Esophagus muscularis mucosa (tissue), 4 donors: Measurements from ENCODE around the gene PADI4. TPM values are rescaled to one million over a fixed set of nuclear protein-coding genes. Genes with fewer than 3 reads are reported as not detected.
"Not testable (repeated sequence)": the region's sequence is repeated elsewhere in the genome, so short reads cannot be mapped to it uniquely, and the experiment has no call there.

Source experiments
- DNase-seq: peaks from one replicate; pipeline ENCODE4 v3.0.0-alpha.2; 2017; ENCODE audit errors: extremely low spot score
- H3K27ac ChIP-seq, 4 donors: fragments of 200-600 bp; sonication (generic); replicated peaks in 1 of 4; 1 replicate in 3 of 4; 2 replicates in 1 of 4; pipeline ENCODE4 v1.5.1; 2016 to 2019; ENCODE audit warnings: mild to moderate bottlenecking in 1 of 4
- H3K27me3 ChIP-seq, 4 donors: fragments of 200-600 bp; sonication (generic); one replicate each; pipeline versions ENCODE4 v1.5.1 to v1.6.0; 2016 to 2019
- H3K36me3 ChIP-seq, 4 donors: fragments of 200-600 bp; sonication (generic); one replicate each; pipeline ENCODE4 v1.5.1; 2016 to 2019
- H3K4me1 ChIP-seq, 4 donors: fragments of 200-600 bp; sonication (generic); one replicate each; pipeline ENCODE4 v1.5.1; 2016 to 2019
- H3K4me3 ChIP-seq, 4 donors: fragments of 200-600 bp; sonication (generic); 1 replicate in 2 of 4; 2 replicates in 2 of 4; pipeline ENCODE4 v1.5.1; 2016 to 2019; ENCODE audit warnings: mild to moderate bottlenecking in 4 of 4, moderate library complexity in 1 of 4
- H3K9me3 ChIP-seq, 4 donors: fragments of 200-600 bp; sonication (generic); 1 replicate in 3 of 4; 2 replicates in 1 of 4; pipeline ENCODE4 v1.5.1; 2016 to 2019
- EP300 ChIP-seq: sonication (generic); formaldehyde crosslinking; IDR thresholded peaks from one replicate; pipeline ENCODE4 v1.6.1; 2017; ENCODE audit warnings: antibody characterized with exemption
- POLR2A ChIP-seq: fragments of 450-650 bp; IDR thresholded peaks from one replicate; pipeline ENCODE4 v1.6.1; 2017; ENCODE audit warnings: antibody characterized with exemption, moderate library complexity, mild to moderate bottlenecking, low read depth
- POLR2AphosphoS5 ChIP-seq, 2 donors: sonication (generic); formaldehyde crosslinking; IDR thresholded peaks; one replicate each; pipeline ENCODE4 v1.6.1; 2017; ENCODE audit warnings: antibody characterized with exemption in 2 of 2
- WGBS: methylation state at CpG from one replicate; pipeline ENCODE4 v1.1.5; 2018; 5-methylcytosine and 5-hydroxymethylcytosine counted together
- intact Hi-C: fragments of 100-400 bp; cut with DNase I; formaldehyde crosslinking; loops from one replicate; pipeline ENCODE4 v1.15.1; 2023
- total RNA-seq, 4 donors: library from RNA; depleted of rRNA; stranded (reverse); fragments of >200 nt; gene quantifications; one replicate each; pipeline versions ENCODE4 v1.1.0 to v1.2.1, GENCODE V29; 2016
- TF ChIP-seq, protein P1 (sequence below), 3 experiments: fragments of 200-600 bp in 2 of 3; fragments of 450-650 bp in 1 of 3; sonication (generic) in 2 of 3; IDR thresholded peaks; one replicate each; pipeline ENCODE4 v1.5.1; 2017 to 2019; ENCODE audit warnings: antibody characterized with exemption in 3 of 3, mild to moderate bottlenecking in 2 of 3, moderate library complexity in 1 of 3

PADI4 gene
- total RNA-seq, 4 donors from 2014 or later: 5.6 TPM; not detected in 3

- H3K9me3 ChIP-seq: no peaks in the 10 kb centered on the region
- H3K4me3 ChIP-seq: no peak overlapping the region
- no peak for DNase-seq
- TF ChIP-seq POLR2A (no peak), EP300 (no peak), POLR2AphosphoS5 (IDR thresholded peaks at IDR 0.05) (no peak)
- TF ChIP-seq, protein P1, sequence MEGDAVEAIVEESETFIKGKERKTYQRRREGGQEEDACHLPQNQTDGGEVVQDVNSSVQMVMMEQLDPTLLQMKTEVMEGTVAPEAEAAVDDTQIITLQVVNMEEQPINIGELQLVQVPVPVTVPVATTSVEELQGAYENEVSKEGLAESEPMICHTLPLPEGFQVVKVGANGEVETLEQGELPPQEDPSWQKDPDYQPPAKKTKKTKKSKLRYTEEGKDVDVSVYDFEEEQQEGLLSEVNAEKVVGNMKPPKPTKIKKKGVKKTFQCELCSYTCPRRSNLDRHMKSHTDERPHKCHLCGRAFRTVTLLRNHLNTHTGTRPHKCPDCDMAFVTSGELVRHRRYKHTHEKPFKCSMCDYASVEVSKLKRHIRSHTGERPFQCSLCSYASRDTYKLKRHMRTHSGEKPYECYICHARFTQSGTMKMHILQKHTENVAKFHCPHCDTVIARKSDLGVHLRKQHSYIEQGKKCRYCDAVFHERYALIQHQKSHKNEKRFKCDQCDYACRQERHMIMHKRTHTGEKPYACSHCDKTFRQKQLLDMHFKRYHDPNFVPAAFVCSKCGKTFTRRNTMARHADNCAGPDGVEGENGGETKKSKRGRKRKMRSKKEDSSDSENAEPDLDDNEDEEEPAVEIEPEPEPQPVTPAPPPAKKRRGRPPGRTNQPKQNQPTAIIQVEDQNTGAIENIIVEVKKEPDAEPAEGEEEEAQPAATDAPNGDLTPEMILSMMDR (IDR thresholded peaks at IDR 0.05): no peak
- no peak overlapping the region for H3K27ac ChIP-seq
- 75% methylated on average over 15 of the region's 15 CpGs for WGBS
- no peaks in the 10 kb centered on the region for H3K36me3 ChIP-seq
- H3K4me1 ChIP-seq: no peaks in the 10 kb centered on the region
- peaks cover 0 to 50% (median 3%) of the 10 kb centered on the region in 4 donors for H3K27me3 ChIP-seq
- intact Hi-C loops: loop anchor here (10.0 kb wide), 1 partner anchor 214 kb away; no protein-coding TSS in a partner anchor
Measured at GRCh38 chr1:17338706-17339493, 30.9 kb downstream of the PADI4 start.

DNA sequence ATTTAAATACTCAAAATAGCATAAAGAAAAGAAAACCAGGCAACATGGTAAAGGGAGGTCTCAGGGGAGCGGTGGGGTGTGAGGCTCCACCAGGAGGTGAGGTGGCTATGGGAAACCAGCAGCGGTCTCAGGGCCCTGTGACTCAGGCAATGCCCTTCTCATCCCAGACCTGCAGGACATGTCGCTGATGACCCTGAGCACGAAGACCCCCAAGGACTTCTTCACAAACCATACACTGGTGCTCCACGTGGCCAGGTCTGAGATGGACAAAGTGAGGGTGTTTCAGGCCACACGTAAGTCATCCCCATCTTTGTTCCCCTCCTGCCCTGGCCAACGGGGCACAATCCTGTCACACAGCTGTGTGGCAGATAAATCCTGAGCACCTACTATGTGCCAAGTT is 31.5 kb downstream of the PADI4 start:
- Histone ChIP-seq H3K4me3 (no peak overlapping the region), H3K27ac (no peak overlapping the region), H3K36me3 (no peaks in the 10 kb centered on the region), H3K27me3 (peaks cover 0 to 50% (median 3%) of the 10 kb centered on the region in 4 donors), H3K9me3 (no peaks in the 10 kb centered on the region), H3K4me1 (no peaks in the 10 kb centered on the region)
- DNase-seq: no peak
- WGBS: 80% methylated on average over 7 of the region's 7 CpGs
- intact Hi-C loops: loop anchor here (10.0 kb wide), 1 partner anchor 215 kb away; no protein-coding TSS in a partner anchor
- no peak for TF ChIP-seq POLR2AphosphoS5 (IDR thresholded peaks at IDR 0.05)
- TF ChIP-seq, protein P1 (IDR thresholded peaks at IDR 0.05): no peak
- TF ChIP-seq EP300: no peak
- TF ChIP-seq POLR2A: no peak

DNA sequence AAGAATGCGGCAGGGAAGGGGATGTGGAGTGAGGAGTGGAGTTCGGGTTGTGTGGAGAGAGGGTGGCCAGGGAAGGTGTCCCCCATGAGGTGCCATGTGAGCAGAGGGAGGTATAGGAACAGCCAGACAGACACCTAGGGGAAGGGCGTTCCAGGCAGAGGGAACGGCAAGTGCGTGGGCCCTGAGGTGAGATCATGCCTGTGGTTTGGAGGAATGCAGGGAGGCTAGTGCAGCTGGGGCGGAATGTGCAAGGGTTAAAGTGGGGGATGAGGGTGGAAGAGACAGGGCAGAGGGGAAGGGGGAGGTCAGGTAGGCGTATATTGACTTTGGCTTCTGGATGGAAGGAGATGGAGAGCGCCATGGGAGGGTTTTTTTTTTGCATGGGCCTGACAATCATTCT is 32.4 kb downstream of the PADI4 start:
- no peak overlapping the region for H3K4me3 ChIP-seq
- H3K36me3 ChIP-seq: no peaks in the 10 kb centered on the region
- no peak overlapping the region for H3K27ac ChIP-seq
- no peak for TF ChIP-seq EP300
- no peak for TF ChIP-seq POLR2A
- TF ChIP-seq, protein P1 (IDR thresholded peaks at IDR 0.05): no peak
- no peak for TF ChIP-seq POLR2AphosphoS5 (IDR thresholded peaks at IDR 0.05)
- no peaks in the 10 kb centered on the region for H3K9me3 ChIP-seq
- intact Hi-C loops: no loop called here
- no peaks in the 10 kb centered on the region for H3K4me1 ChIP-seq
- 79% methylated on average over 8 of the region's 8 CpGs for WGBS
- no peak for DNase-seq
- H3K27me3 ChIP-seq: peaks cover 0 to 45% (median 3%) of the 10 kb centered on the region in 4 donors

DNA sequence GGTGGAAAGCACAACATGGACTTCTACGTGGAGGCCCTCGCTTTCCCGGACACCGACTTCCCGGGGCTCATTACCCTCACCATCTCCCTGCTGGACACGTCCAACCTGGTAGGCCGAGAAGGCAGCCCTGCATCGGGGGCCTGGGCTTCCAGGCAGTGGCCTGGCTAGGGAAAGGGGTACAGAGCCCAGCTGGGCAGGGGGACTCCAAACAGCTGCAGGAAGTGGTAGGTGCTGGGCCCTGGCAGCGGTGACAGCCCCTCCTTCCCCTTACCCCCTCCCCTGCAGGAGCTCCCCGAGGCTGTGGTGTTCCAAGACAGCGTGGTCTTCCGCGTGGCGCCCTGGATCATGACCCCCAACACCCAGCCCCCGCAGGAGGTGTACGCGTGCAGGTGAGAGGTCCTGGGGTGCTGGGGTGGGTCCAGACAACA is 34.0 kb downstream of the PADI4 start:
- no peaks in the 10 kb centered on the region for H3K9me3 ChIP-seq
- whole genome bisulfite sequencing: 70% methylated on average over 17 of the region's 17 CpGs
- TF ChIP-seq EP300: no peak
- TF ChIP-seq POLR2AphosphoS5 (IDR thresholded peaks at IDR 0.05): no peak
- TF ChIP-seq POLR2A: no peak
- TF ChIP-seq, protein P1 (IDR thresholded peaks at IDR 0.05): no peak
- no peak overlapping the region for H3K27ac ChIP-seq
- peaks cover 0 to 42% (median 0%) of the 10 kb centered on the region in 4 donors for H3K27me3 ChIP-seq
- no peak for DNase-seq
- no peaks in the 10 kb centered on the region for H3K4me1 ChIP-seq
- H3K36me3 ChIP-seq: no peaks in the 10 kb centered on the region
- no peak overlapping the region for H3K4me3 ChIP-seq
- intact Hi-C loops: no loop called here

DNA sequence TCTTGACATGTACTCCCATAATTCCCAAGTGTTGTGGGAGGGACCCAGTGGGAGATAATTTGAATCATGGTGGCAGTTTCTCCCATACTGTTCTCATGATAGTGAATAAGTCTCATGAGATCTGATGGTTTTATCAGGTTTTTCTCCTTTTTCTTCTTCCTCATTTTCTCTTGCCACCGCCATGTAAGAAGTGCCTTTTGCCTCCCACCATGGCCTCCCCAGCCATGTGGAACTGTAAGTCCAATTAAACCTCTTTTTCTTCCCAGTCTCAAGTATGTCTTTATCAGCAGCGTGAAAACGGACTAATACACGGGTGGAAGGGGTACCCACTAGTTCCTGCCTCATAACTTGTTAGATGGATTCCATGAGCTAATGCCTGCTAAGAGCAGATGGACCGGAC is 37.5 kb downstream of the PADI4 start:
- WGBS: 95% methylated on average over 5 of the region's 5 CpGs
- H3K9me3 ChIP-seq, H3K27ac ChIP-seq, H3K4me3 ChIP-seq, H3K36me3 ChIP-seq, DNase-seq, H3K4me1 ChIP-seq, intact Hi-C loops: not testable (repeated sequence)
- H3K27me3 ChIP-seq: peaks cover 0 to 56% (median 0%) of the 10 kb centered on the region in 4 donors
